ENCODE results near the gene MDH2.
"Not testable (repeated sequence)": the region's sequence is repeated elsewhere in the genome, so short reads cannot be mapped to it uniquely, and the experiment has no call there.

DNA sequence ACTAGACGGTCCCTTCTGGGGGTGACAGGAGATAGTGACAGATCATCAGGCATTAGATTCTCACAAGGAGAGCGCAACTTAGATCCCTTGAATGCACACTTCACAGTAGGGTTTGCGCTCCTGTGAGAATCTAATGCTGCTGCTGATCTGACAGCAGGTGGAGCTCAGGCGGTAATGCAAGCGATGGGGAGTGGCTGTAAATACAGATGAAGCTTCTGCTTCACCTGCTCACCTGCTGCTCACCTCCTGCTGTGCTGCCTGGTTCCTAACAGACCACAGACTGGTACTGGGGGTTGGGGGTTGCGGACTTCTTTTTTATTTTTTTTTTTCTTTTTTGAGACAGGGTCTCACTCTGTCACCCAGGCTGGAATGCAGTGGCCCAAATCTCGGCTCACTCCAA is 18.2 kb upstream of the MDH2 start:
- not testable (repeated sequence) for TF ChIP-seq OSR1 (CRISPR knock-in tag; IDR thresholded peaks at IDR 0.05); TCF4 (CRISPR knock-in tag; IDR thresholded peaks at IDR 0.05; ENCODE audit: borderline replicate concordance); ZFP3 (CRISPR knock-in tag; IDR thresholded peaks at IDR 0.05)

Measured in SK-N-SH treated with all-trans-retinoic acid at 6 μM for 48 hours (cell line).